B cell (primary cell): ENCODE measurements around the gene GH2. TPM values are rescaled to one million over a fixed set of nuclear protein-coding genes. Genes with fewer than 3 reads are reported as not detected.
A peak's percentile ranks its signal among the peaks of the same experiment; 100 is the strongest.
"Not testable (repeated sequence)": the region's sequence is repeated elsewhere in the genome, so short reads cannot be mapped to it uniquely, and the experiment has no call there.

Source experiments
- ATAC-seq: fragments of 200-7000 bp; cut with Tn5 transposase; one replicate; pipeline ENCODE4 v1.10.0; 2021; ENCODE audit warnings: low read depth, mild to moderate bottlenecking, moderate number of reproducible peaks, moderate library complexity
- CTCF ChIA-PET: fragments of 350-600 bp; sonication (Branson Sonifier 250); formaldehyde crosslinking; loops from one replicate; lab custom pipeline; 2021; ENCODE audit warnings: antibody characterized with exemption, inconsistent platforms; lab: Charles Lee
- POLR2A ChIA-PET: fragments of 350-600 bp; sonication (Branson Sonifier 250); formaldehyde crosslinking; loops from one replicate; lab custom pipeline; 2021; ENCODE audit warnings: antibody characterized with exemption; lab: Charles Lee
- DNase-seq: peaks from one replicate; pipeline ENCODE4 v3.0.0; 2013
- H2AFZ ChIP-seq: 2 replicates; pipeline ENCODE4 v1.6.1; 2012; ENCODE audit warnings: mild to moderate bottlenecking, low read depth, low read length; ENCODE audit not compliant: insufficient read depth, poor library complexity, severe bottlenecking
- H3K27ac ChIP-seq, 2 donors: 1 replicate in 1 of 2; 2 replicates in 1 of 2; pipeline ENCODE4 v1.5.1; 2012 to 2013; ENCODE audit warnings: low read length in 2 of 2, mild to moderate bottlenecking in 2 of 2, moderate library complexity in 1 of 2
- H3K27me3 ChIP-seq, 4 experiments: fragments of 200-600 bp in 1 of 4; sonication (generic) in 1 of 4; replicated peaks in 1 of 4; 1 replicate in 2 of 4; 2 replicates in 2 of 4; pipeline versions ENCODE4 v1.6.1 to v1.7.0; 2013 to 2016; ENCODE audit warnings: low read length in 3 of 4, mild to moderate bottlenecking in 2 of 4, mixed read lengths in 1 of 4, moderate library complexity in 1 of 4; ENCODE audit not compliant: insufficient read depth in 4 of 4, control insufficient read depth in 3 of 4; ENCODE audit errors: control extremely low read depth in 1 of 4
- H3K36me3 ChIP-seq, 2 experiments: replicated peaks in 1 of 2; 1 replicate in 1 of 2; 2 replicates in 1 of 2; pipeline versions ENCODE4 v1.6.1 to v1.7.1; 2013; ENCODE audit warnings: low read length in 1 of 2; ENCODE audit not compliant: insufficient read depth in 2 of 2, control insufficient read depth in 1 of 2; ENCODE audit errors: control extremely low read depth in 1 of 2, extremely low read depth in 1 of 2
- H3K4me1 ChIP-seq, 2 donors: fragments of 200-600 bp in 1 of 2; sonication (generic) in 1 of 2; 1 replicate in 1 of 2; 2 replicates in 1 of 2; pipeline versions ENCODE4 v1.5.1 to v1.6.1; 2013 to 2017; ENCODE audit warnings: low read length in 2 of 2; ENCODE audit not compliant: control insufficient read depth in 2 of 2, insufficient read depth in 2 of 2
- H3K4me2 ChIP-seq: replicated peaks from 2 replicates; pipeline ENCODE3; 2012; ENCODE audit warnings: mild to moderate bottlenecking, low read depth, low read length; ENCODE audit not compliant: poor library complexity, severe bottlenecking
- H3K4me3 ChIP-seq, 5 experiments: fragments of 200-600 bp in 1 of 5; sonication (generic) in 1 of 5; 1 replicate in 3 of 5; 2 replicates in 2 of 5; pipeline versions ENCODE4 v1.5.1 to v1.7.0; 2011 to 2016; ENCODE audit warnings: low read length in 4 of 5, mild to moderate bottlenecking in 4 of 5, low read depth in 2 of 5, control low read depth in 1 of 5, moderate library complexity in 1 of 5; ENCODE audit not compliant: insufficient read depth in 1 of 5; ENCODE audit errors: control extremely low read depth in 1 of 5, extremely low read depth in 1 of 5
- H3K79me2 ChIP-seq: fragments of 200-600 bp; sonication (generic); one replicate; pipeline ENCODE4 v1.6.0; 2016; ENCODE audit warnings: low read length; ENCODE audit not compliant: control insufficient read depth, insufficient read depth
- H3K9ac ChIP-seq: fragments of 200-600 bp; sonication (generic); 2 replicates; pipeline ENCODE4 v1.6.1; 2017; ENCODE audit warnings: mild to moderate bottlenecking, low read length, moderate library complexity
- H3K9me3 ChIP-seq, 3 donors: one replicate each; pipeline versions ENCODE4 v1.6.1 to v1.7.1; 2013; ENCODE audit warnings: low read length in 2 of 3; ENCODE audit not compliant: control insufficient read depth in 2 of 3, insufficient read depth in 1 of 3; ENCODE audit errors: control extremely low read depth in 1 of 3
- H4K20me1 ChIP-seq: 2 replicates; pipeline ENCODE4 v1.6.0; 2012; ENCODE audit warnings: mild to moderate bottlenecking, low read length; ENCODE audit not compliant: insufficient read depth, control insufficient read depth, poor library complexity, severe bottlenecking
- H3K27ac Mint-ChIP-seq: one replicate; pipeline ENCODE4 v1.8.0; 2021; ENCODE audit warnings: mixed read lengths
- H3K27me3 Mint-ChIP-seq: one replicate; pipeline ENCODE4 v1.8.0; 2021; ENCODE audit warnings: mixed read lengths
- H3K4me1 Mint-ChIP-seq: one replicate; pipeline ENCODE4 v1.8.0; 2021; ENCODE audit warnings: mixed read lengths
- H3K4me3 Mint-ChIP-seq: one replicate; pipeline ENCODE4 v1.8.0; 2021; ENCODE audit warnings: mixed read lengths
- H3K9me3 Mint-ChIP-seq: one replicate; pipeline ENCODE4 v1.8.0; 2022; ENCODE audit warnings: mixed read lengths; ENCODE audit not compliant: insufficient read depth
- EZH2 ChIP-seq: IDR thresholded peaks from 2 replicates; pipeline ENCODE4 v1.6.1; 2012; ENCODE audit warnings: borderline replicate concordance, low read depth, mild to moderate bottlenecking, moderate library complexity, low read length; ENCODE audit not compliant: insufficient read depth, poor library complexity, severe bottlenecking
- WGBS: methylation state at CpG from one replicate; pipeline ENCODE4 v1.1.5; 2013; ENCODE audit warnings: missing lambda C conversion rate; ENCODE audit not compliant: insufficient coverage; 5-methylcytosine and 5-hydroxymethylcytosine counted together
- intact Hi-C: fragments of 100-400 bp; cut with micrococcal nuclease; formaldehyde crosslinking; loops from one replicate; pipeline ENCODE4 v1.10.0; 2022
- polyA plus RNA-seq: library from polyadenylated mRNA; depleted of rRNA; stranded (reverse); fragments of >200 nt; gene quantifications from 2 replicates; pipeline ENCODE4 v1.2.3, GENCODE V29; 2012
- total RNA-seq, 2 donors: library from RNA; stranded (reverse); fragments of 120-200 nt in 1 of 2; gene quantifications; 1 replicate in 1 of 2; 2 replicates in 1 of 2; pipeline versions ENCODE4 v1.2.3 to v1.2.4, GENCODE V29; 2013 to 2022
- TF ChIP-seq, protein P1 (sequence below): fragments of 200-600 bp; IDR thresholded peaks from one replicate; pipeline ENCODE4 v1.8.0; 2022; ENCODE audit warnings: antibody characterized with exemption, mild to moderate bottlenecking

The GH2 gene
- total and polyA plus RNA-seq, 2 donors (not counting 1 experiment from before 2014, with no cell fraction given): not detected

DNA sequence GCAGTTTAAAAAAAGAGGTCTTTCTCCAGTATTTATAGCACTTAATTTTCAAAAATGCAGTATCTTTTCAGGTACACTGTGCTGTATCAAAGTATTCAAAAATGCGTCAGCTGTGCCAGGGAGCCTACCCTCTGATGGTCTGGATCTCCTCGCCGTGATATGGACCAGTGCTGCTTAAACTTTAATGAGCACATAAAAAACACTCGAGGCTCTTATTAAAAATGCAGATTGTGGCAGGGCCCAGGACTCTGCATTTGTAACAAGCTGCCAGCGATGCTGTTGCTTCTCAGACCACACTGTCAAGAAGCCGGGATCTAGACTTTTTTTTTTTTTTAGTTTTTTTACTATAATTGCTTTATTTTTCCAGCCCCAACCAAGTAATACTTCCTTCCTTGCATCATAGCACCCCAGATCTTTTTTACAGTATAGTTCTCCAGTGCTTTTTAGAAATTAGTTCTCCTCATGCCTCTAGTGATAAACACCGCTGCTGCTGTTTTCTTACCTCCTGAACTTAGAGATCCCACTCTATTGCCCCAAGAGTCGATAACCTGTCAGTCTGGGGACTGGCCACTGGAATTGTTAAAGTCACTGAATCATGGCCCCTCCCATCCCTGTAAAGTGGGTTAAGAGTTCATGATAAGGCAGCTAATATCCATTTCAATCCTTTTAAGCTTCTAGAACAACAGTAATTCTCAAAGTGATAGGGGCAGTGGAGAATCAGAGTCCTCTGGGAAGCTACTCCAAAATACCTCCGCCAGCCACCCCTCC, 37.6 kb downstream of the GH2 start:
- Histone ChIP-seq H3K27me3 (no peaks in the 10 kb centered on the region), H3K4me3 (peak overlapping the region in 2 of 5 experiments; percentile 89 to 92), H3K27ac (peak overlapping the region; percentile 90 to 92), H3K9me3 (peaks cover 0 to 10% (median 0%) of the 10 kb centered on the region in 3 donors), H2AFZ (peak overlapping the region; percentile 82), H3K4me1 (peaks cover 36 to 50% of the 10 kb centered on the region in 2 donors), H3K79me2 (peaks cover 35% of the 10 kb centered on the region), H4K20me1 (peaks cover 31% of the 10 kb centered on the region), H3K9ac (peak overlapping the region; percentile 93), H3K36me3 (no peaks in the 10 kb centered on the region), H3K4me2 (peak overlapping the region; percentile 100)
- TF ChIP-seq, protein P1, sequence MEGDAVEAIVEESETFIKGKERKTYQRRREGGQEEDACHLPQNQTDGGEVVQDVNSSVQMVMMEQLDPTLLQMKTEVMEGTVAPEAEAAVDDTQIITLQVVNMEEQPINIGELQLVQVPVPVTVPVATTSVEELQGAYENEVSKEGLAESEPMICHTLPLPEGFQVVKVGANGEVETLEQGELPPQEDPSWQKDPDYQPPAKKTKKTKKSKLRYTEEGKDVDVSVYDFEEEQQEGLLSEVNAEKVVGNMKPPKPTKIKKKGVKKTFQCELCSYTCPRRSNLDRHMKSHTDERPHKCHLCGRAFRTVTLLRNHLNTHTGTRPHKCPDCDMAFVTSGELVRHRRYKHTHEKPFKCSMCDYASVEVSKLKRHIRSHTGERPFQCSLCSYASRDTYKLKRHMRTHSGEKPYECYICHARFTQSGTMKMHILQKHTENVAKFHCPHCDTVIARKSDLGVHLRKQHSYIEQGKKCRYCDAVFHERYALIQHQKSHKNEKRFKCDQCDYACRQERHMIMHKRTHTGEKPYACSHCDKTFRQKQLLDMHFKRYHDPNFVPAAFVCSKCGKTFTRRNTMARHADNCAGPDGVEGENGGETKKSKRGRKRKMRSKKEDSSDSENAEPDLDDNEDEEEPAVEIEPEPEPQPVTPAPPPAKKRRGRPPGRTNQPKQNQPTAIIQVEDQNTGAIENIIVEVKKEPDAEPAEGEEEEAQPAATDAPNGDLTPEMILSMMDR: no peak
- TF ChIP-seq EZH2: no peak
- ChIA-PET POLR2A (interaction anchor here (0.6 to 2.2 kb wide), 13 partner anchors 11 to 1097 kb away, joined by 4 to 23 read pairs (median 7); partner anchors contain the start of genes CCDC47, DDX42, FTSJ3 and PSMC5), CTCF (interaction anchor here (0.6 to 2.1 kb wide), 10 partner anchors 9 to 418 kb away, joined by 3 to 10 read pairs (median 4); partner anchors contain the start of genes CCDC47 and DDX42)
- Mint-ChIP-seq H3K27me3 (no peaks in the 10 kb centered on the region), H3K9me3 (peaks cover 2% of the 10 kb centered on the region), H3K4me3 (peak overlapping the region; percentile 92), H3K4me1 (peaks cover 45% of the 10 kb centered on the region), H3K27ac (peak overlapping the region; percentile 92)
- DNase-seq (no peak), ATAC-seq (no peak)
- intact Hi-C loops: loop anchor here (1.0 to 2.0 kb wide), 8 partner anchors 17 to 397 kb away; partner anchors contain the start of genes CCDC47, CYB561, DCAF7 and ERN1
- 46% methylated on average over 4 of the region's 9 CpGs for WGBS

DNA sequence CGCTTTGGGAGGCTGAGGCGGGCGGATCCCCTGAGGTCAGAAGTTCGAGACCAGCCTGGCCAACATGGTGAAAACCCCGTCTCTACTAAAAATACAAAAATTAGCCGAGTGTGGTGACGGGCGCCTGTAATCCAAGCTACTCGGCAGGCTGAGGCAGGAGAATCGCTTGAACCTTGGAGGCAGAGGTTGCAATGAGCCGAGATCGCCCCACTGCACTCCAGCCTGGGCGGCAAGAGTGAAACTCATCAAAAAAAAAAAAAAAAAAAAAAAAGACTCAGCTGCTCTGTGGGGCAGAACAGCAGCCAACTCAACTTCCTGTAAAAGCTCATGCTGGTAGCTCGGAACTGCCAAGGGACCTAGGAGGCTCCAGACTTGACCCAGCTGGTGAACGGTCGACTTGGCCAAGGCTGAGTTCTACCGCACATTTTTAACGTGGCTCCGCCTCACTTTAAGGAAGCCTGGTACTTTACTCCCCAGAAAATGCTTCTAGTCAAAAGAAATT, 38.3 kb downstream of the GH2 start:
- Mint-ChIP-seq H3K4me3 (peak overlapping the region; percentile 92), H3K27ac (peak overlapping the region; percentile 92), H3K4me1 (peaks cover 47% of the 10 kb centered on the region)
- Histone ChIP-seq H3K27ac (peak overlapping the region; percentile 90 to 92), H3K4me3 (peak overlapping the region; percentile 65 to 92 (median 89)), H3K9ac (peak overlapping the region; percentile 93), H3K79me2 (peaks cover 42% of the 10 kb centered on the region), H3K4me2 (peak overlapping the region; percentile 100), H2AFZ (peak overlapping the region; percentile 82), H3K4me1 (peaks cover 39 to 51% of the 10 kb centered on the region in 2 donors), H4K20me1 (peaks cover 37% of the 10 kb centered on the region)
- ATAC-seq (peak; percentile 16), DNase-seq (peak; percentile 82)
- not testable (repeated sequence) for H3K9me3 Mint-ChIP-seq, H3K9me3 ChIP-seq, H3K36me3 ChIP-seq, H3K27me3 Mint-ChIP-seq, H3K27me3 ChIP-seq
- intact Hi-C loops: loop anchor here (1.0 to 2.0 kb wide), 7 partner anchors 16 to 293 kb away; partner anchors contain the start of genes CCDC47, DCAF7, ERN1 and FTSJ3
- 0% methylated on average over 10 of the region's 19 CpGs for WGBS
- ChIA-PET POLR2A (interaction anchor here (0.5 to 2.2 kb wide), 22 partner anchors 11 to 1250 kb away, joined by 3 to 23 read pairs (median 6); partner anchors contain the start of genes CCDC47, CEP95, DDX42 and FTSJ3), CTCF (interaction anchor here (0.6 to 2.1 kb wide), 9 partner anchors 9 to 418 kb away, joined by 3 to 10 read pairs (median 4); partner anchors contain the start of genes CCDC47 and DDX42)
